PC-9 (cell line): ENCODE measurements around the gene FARS2. TPM values are rescaled to one million over a fixed set of nuclear protein-coding genes. Genes with fewer than 3 reads are reported as not detected.

Experiments
- BruUV-seq: library from RNA; stranded (reverse); fragments of 400-500 nt; replicated peaks from 2 replicates; lab custom pipeline; 2021; lab: Mats Ljungman, UMichigan
- CTCF ChIA-PET: fragments of 300-600 bp; sonication (Branson Sonifier 250); formaldehyde crosslinking; loops from one replicate; lab custom pipeline; 2022; ENCODE audit warnings: antibody characterized with exemption; lab: Charles Lee
- POLR2A ChIA-PET: fragments of 300-600 bp; sonication (Branson Sonifier 250); formaldehyde crosslinking; loops from one replicate; lab custom pipeline; 2022; ENCODE audit warnings: antibody characterized with exemption; ENCODE audit not compliant: unreplicated experiment; lab: Charles Lee
- DNase-seq, 2 experiments: peaks; one replicate each; pipeline versions ENCODE4 v3.0.0 to v3.0.0-alpha.2; 2015 to 2022; ENCODE audit warnings: mixed read lengths in 1 of 2
- H2AFZ ChIP-seq: fragments of 200-600 bp; sonication (generic); 2 replicates; pipeline ENCODE4 v1.8.1; 2017; ENCODE audit warnings: antibody characterized with exemption
- H3F3A ChIP-seq: fragments of 200-600 bp; sonication (generic); 2 replicates; pipeline ENCODE4 v1.8.1; 2017; ENCODE audit warnings: antibody characterized with exemption, mild to moderate bottlenecking, low read depth; ENCODE audit not compliant: insufficient read depth
- H3K27ac ChIP-seq: fragments of 200-600 bp; sonication (generic); 2 replicates; pipeline ENCODE4 v1.6.1; 2016; ENCODE audit warnings: mixed run types
- H3K27me3 ChIP-seq: fragments of 200-600 bp; sonication (generic); 2 replicates; pipeline ENCODE4 v1.6.1; 2016; ENCODE audit warnings: low read depth, mixed run types; ENCODE audit not compliant: insufficient read depth
- H3K36me3 ChIP-seq: fragments of 200-600 bp; sonication (generic); 2 replicates; pipeline ENCODE4 v1.6.1; 2016; ENCODE audit warnings: low read depth, mixed run types
- H3K4me1 ChIP-seq: fragments of 200-600 bp; sonication (generic); replicated peaks from 2 replicates; pipeline ENCODE4 v1.6.1; 2016; ENCODE audit warnings: mixed run types; ENCODE audit not compliant: insufficient read depth
- H3K4me2 ChIP-seq: fragments of 200-600 bp; sonication (generic); 2 replicates; pipeline ENCODE4 v1.6.1; 2017; ENCODE audit warnings: mixed run types
- H3K4me3 ChIP-seq: fragments of 200-600 bp; sonication (generic); 2 replicates; pipeline ENCODE4 v1.6.1; 2016; ENCODE audit warnings: mixed run types
- H3K79me2 ChIP-seq: fragments of 200-600 bp; sonication (generic); 2 replicates; pipeline ENCODE4 v1.6.1; 2017; ENCODE audit warnings: low read depth, mixed run types
- H3K9me2 ChIP-seq: fragments of 200-600 bp; sonication (generic); 2 replicates; pipeline ENCODE4 v1.8.1; 2017; ENCODE audit warnings: mild to moderate bottlenecking; ENCODE audit not compliant: insufficient read depth
- H3K9me3 ChIP-seq: fragments of 200-600 bp; sonication (generic); 2 replicates; pipeline ENCODE4 v1.8.1; 2016; ENCODE audit warnings: low read depth; ENCODE audit not compliant: insufficient read depth
- H4K20me1 ChIP-seq: fragments of 200-600 bp; sonication (generic); 2 replicates; pipeline ENCODE4 v1.8.1; 2017; ENCODE audit not compliant: insufficient read depth
- CTCF ChIP-seq: fragments of 200-600 bp; sonication (generic); conservative IDR thresholded peaks from 2 replicates; pipeline ENCODE4 v1.6.1; 2017; ENCODE audit warnings: mixed run types, antibody characterized with exemption, mild to moderate bottlenecking, moderate library complexity
- EZH2 ChIP-seq: fragments of 200-600 bp; sonication (generic); IDR thresholded peaks from 2 replicates; pipeline ENCODE4 v1.8.0; 2017; ENCODE audit warnings: antibody characterized with exemption, low read depth
- intact Hi-C: fragments of 100-400 bp; cut with micrococcal nuclease; formaldehyde crosslinking; loops from one replicate; pipeline ENCODE4 v1.10.0; 2022; ENCODE audit not compliant: unreplicated experiment
- total RNA-seq: library from RNA; stranded (reverse); gene quantifications from 2 replicates; pipeline ENCODE4 v1.2.3, GENCODE V29; 2021

Gene FARS2
- total RNA-seq, 1 experiment from 2014 or later = 26.7 TPM

- no peak for DNase-seq
- POLR2A ChIA-PET = no interaction called here
- no TSS peak for BruUV-seq
- H3K4me3 ChIP-seq = no peak overlapping the region
- no peak overlapping the region for H3K4me2 ChIP-seq
- H3K9me2 ChIP-seq = no peaks in the 10 kb centered on the region
- no peaks in the 10 kb centered on the region for H3F3A ChIP-seq
- no peak overlapping the region for H3K27ac ChIP-seq
- TF ChIP-seq EZH2 (no peak), CTCF (no peak)
- H4K20me1 ChIP-seq = no peaks in the 10 kb centered on the region
- no peak overlapping the region for H2AFZ ChIP-seq
- no peaks in the 10 kb centered on the region for H3K27me3 ChIP-seq
- H3K79me2 ChIP-seq = no peaks in the 10 kb centered on the region
- intact Hi-C loops = no loop called here
- no peaks in the 10 kb centered on the region for H3K4me1 ChIP-seq
- H3K36me3 ChIP-seq = no peaks in the 10 kb centered on the region
- H3K9me3 ChIP-seq = no peaks in the 10 kb centered on the region
- CTCF ChIA-PET = no interaction called here
Measured at GRCh38 chr6:5231289-5231688, 30.0 kb upstream of the FARS2 start.

- no peaks in the 10 kb centered on the region for H3K4me1 ChIP-seq
- no peak overlapping the region for H3K4me3 ChIP-seq
- no peaks in the 10 kb centered on the region for H4K20me1 ChIP-seq
- no peaks in the 10 kb centered on the region for H3K79me2 ChIP-seq
- H3F3A ChIP-seq = no peaks in the 10 kb centered on the region
- no peak overlapping the region for H3K27ac ChIP-seq
- H3K9me3 ChIP-seq = no peaks in the 10 kb centered on the region
- no TSS peak for BruUV-seq
- TF ChIP-seq CTCF (no peak), EZH2 (no peak)
- ChIA-PET POLR2A (no interaction called here), CTCF (no interaction called here)
- no peaks in the 10 kb centered on the region for H3K9me2 ChIP-seq
- H2AFZ ChIP-seq = no peak overlapping the region
- intact Hi-C loops = no loop called here
- no peak for DNase-seq
- H3K27me3 ChIP-seq = no peaks in the 10 kb centered on the region
- H3K36me3 ChIP-seq = no peaks in the 10 kb centered on the region
- H3K4me2 ChIP-seq = no peak overlapping the region
Measured at GRCh38 chr6:5234874-5235273, 26.4 kb upstream of the FARS2 start.

GRCh38 chr6:5235830-5236229 lies 25.5 kb upstream of the FARS2 start:
- ChIA-PET CTCF (no interaction called here), POLR2A (no interaction called here)
- H3K36me3 ChIP-seq = no peaks in the 10 kb centered on the region
- no peak for TF ChIP-seq CTCF
- TF ChIP-seq EZH2 = no peak
- no peak overlapping the region for H3K4me2 ChIP-seq
- no peak for DNase-seq
- H2AFZ ChIP-seq = no peak overlapping the region
- no peak overlapping the region for H3K27ac ChIP-seq
- no peaks in the 10 kb centered on the region for H4K20me1 ChIP-seq
- H3K79me2 ChIP-seq = no peaks in the 10 kb centered on the region
- no peaks in the 10 kb centered on the region for H3K9me2 ChIP-seq
- no peaks in the 10 kb centered on the region for H3K27me3 ChIP-seq
- no peaks in the 10 kb centered on the region for H3K4me1 ChIP-seq
- H3K4me3 ChIP-seq = no peak overlapping the region
- no peaks in the 10 kb centered on the region for H3K9me3 ChIP-seq
- no peaks in the 10 kb centered on the region for H3F3A ChIP-seq
- no TSS peak for BruUV-seq
- intact Hi-C loops = no loop called here
